GM19438 (cell line): Measurements from ENCODE around the gene PVR.
"Not testable (repeated sequence)": the region's sequence is repeated elsewhere in the genome, so short reads cannot be mapped to it uniquely, and the experiment has no call there.

Source experiments
- ATAC-seq: cut with Tn5 transposase; IDR thresholded peaks from one replicate; pipeline ENCODE4 v1.9.1; 2021; ENCODE audit warnings: low read depth; ENCODE audit not compliant: unreplicated experiment

The PVR gene

DNA sequence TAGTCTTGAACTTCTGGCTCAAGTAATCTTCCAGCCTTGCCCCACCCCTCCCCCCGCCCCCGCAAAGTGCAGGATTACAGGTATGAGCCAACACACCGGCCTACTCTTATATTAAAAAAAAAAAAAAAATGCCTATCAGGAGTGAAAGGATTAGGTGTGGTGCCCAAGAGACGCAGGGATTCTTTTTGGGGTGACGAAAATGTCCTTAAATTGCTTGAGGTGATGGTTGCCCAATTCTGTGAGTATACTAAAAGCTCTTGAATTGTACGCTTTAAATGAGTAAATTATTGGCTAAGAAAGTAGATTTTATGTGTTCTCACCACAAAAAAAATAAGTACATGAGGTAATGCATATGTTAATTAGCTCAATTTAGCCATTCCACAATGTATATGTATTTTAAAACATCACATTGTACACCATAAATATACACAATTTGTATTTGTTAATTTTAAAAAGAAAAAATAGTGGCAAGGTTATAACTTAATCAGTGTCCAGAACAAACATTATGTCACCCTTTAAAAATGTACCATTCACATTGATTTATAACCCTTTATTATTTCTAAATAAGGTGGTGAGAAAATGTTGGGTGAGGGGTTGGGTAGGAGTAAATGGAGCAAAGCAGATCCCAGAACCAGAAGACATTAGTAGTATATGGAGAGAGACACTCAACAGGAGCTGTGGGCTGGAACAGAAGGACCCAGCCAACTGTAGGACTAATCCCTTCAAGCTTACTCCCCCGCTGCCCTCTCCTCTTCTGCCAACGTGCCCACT lies 26.4 kb upstream of the PVR start:
- no peak for ATAC-seq

DNA sequence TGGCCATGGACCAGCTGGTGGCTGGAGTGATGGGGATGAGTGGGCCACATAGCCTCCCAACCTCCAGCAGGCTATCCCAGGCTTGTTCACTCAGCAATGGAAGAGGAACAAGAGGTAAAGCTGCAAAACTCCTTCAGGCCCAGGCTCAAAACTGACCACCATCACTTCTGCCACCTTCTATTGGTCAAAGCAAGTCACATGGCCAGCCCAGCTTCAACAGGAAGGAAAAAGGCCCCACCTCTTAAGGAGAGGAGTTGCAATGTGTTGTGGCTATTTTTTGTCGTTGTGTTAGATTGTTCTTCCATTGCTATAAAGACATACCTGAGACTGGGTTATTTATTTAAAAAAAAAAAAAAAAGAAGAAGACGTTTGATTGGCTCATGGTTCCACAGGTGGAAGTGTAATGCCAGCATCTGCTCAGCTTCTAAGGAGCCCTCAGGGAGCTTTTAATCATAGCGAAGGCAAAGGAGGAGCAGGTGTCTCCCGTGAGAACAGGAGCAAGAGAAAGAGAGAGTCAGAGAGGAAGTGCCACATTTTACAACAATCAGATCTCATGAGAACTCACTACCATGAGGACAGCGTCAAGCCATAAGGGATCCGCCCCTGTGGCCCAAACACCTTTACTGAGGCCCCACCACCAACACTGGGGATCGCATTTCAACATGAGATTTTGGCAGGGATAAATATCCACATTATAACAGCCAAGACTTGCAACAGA lies 24.9 kb upstream of the PVR start:
- ATAC-seq: no peak

DNA sequence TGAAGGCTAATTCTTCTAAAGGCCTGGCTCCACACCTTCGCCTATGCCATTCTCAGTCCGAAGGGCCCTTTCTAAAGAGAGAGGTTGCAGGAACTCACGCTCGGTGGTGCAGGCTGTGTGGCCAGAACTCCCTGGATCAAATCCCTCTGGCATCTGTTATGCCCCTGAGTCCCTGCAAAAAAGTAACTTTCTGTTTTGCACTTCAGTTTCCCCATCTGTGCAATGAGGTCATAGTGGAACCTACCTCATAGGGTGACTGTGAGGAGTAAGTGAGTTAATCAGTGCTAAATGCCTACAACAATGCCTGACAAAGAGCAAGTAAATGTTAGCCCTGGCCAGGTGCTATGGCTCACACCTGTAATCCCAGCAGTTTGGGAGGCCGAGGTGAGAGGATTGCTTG lies 23.0 kb upstream of the PVR start:
- no peak for ATAC-seq

DNA sequence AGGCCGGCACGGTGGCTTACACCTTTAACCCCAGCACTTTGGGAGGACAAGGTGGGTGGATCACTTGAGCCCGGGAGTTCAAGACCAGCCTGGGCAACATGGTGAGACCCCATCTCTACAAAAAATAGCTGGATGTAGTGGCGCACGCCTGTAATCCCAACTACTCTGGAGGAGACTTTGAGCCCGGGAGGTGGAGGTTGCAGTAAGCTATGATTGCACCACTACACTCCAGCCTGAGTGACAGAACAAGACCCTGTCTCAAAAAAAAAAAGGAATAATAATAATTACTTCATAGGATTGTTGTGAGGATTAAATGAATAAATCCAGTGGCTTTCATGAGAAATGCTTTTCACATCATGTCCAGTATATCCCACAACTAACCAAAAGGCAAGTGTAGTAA lies 22.3 kb upstream of the PVR start:
- ATAC-seq: no peak

DNA sequence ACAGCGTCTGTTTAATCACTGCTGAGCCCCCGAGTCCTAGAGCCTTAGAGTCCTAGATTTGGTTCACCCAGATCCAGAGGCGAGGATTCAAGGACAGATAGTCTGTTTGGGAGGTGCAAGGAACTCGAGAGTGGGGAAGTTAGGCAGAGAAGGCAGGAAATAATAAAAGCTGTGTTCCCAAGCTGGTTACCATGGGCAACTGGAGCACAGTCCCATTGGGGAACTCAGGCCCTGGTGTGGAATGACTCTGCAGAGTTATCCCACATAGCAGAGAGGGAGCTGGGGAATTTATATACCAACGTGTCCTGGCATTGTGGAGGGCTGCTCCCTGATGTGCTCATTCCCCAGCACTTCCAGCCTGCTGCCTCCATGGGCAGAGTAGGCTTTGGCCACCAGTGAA lies 20.6 kb upstream of the PVR start:
- ATAC-seq: no peak

DNA sequence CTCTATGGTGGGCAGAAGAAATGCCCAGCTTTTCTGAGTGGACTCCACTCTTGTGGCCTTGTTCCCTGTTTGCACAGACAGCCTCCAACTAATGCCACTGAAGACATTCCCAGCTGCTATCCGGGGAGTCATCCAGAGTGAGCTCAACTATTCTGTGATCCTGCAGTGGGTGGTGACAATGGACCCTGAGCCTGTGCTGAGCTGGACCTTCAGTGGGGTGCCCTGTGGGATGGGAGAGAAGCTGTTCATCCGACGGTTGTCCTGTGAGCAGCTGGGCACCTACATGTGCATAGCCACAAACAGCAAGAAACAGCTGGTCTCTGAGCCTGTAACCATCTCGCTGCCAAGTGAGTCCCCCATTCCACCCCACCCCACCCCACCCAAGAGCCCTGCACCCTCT lies 20.1 kb upstream of the PVR start:
- ATAC-seq: no peak

DNA sequence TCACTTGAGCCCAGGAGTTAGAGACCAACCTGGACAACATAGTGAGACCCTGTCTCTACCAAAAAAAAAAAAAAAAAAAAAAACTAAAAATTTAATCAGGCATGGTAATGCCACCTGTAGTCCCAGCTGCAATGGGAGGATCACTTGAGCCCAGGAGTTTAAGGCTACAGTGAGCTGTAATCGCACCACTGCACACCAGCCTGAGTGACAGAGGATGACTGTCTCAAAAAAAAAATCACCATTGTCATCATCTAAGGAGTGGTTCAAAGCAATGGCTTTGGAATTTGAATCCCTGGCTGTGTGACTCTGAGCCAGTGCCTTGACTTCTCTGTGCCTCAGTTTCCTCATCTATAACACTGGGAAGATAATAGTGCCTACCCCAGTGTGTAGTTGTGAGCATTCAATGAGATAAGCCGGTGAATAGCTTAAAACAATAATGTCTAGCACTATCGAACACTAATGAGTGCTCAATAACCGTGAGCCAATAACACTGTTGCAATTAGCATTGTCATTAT lies 18.8 kb upstream of the PVR start:
- ATAC-seq: no peak

DNA sequence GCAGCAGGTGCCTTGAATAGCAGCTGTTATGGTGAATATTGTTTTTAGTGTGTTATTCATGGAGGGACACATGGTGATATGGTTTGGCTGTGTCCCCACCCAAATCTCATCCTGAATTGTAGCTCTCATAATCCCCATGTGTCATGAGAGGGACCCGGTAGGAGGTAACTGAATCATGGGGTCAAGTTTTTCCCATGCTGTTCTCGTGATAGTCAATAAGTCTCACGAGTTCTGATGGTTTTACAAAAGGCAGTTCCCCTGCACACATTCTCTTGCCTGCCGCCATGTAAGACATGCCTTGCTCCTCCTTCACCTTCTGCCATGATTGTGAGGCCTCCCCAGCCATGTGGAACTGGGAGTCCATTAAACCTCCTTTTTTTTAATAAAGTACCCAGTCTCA lies 18.1 kb upstream of the PVR start:
- not testable (repeated sequence) for ATAC-seq

DNA sequence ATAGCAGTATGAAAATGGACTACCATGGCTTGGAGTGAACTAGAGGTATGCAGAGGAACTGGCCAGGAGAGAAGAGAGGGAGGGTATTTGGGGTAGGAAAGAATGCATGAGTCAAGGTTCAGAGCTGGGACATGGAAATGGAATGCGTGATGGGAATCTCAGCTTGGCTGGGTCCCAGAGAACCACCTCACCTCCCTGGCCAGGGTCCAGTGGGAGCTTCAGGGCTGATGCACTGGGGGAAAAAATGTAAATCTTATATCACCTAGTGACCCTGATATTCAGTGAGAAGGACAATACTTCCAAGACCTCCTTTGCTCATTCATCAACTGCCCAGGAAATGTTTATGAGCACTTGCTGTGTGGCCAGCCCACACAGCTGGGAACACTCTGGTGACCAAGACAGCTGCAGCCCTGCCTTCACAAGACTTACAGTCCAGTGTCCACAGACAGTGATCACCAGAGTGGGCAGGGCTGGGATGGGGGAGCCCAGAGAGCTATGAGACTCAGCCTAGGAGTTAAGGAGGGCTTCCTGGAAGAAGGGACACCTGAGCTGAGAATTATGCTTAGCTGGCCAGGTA lies 17.6 kb upstream of the PVR start:
- ATAC-seq: no peak

DNA sequence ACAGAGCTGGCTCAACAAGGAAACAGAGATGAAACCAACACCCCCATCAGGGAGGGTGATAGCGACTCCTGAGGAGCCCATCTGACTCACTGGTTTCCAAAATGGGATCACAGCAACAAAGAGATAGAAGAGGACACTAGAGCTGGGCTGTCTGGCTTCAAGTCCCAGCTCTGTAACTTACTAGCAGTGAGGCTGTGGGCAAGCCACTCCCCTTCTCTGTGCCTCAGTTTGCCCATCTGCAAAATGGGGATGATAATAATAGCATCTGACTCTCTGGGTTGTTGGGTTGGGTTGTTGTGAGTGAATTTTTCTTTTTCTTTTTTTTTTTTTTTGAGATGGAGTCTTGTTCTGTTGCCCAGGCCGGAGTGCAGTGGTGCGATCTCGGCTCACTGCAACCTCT lies 16.1 kb upstream of the PVR start:
- ATAC-seq: no peak

DNA sequence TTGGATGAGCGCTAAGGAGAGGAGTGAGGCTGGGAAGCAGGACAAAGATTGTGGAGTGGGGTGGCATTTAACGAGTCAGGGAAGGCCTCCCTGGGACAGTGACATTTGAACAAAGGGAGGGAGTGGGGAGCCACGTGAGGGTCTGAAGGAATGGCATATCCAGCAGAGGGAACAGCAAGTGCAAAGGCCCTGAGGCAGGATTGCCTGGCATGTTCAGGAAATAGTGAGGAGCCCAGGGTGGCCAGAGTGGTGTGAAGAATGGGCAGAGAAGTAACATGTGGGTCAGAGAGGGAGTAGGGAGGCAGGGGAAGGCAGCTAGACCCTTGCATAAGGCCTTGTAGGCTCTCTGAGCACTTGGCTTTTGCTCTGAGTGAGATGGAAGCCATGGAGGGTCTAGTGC lies 14.9 kb upstream of the PVR start:
- ATAC-seq: no peak

DNA sequence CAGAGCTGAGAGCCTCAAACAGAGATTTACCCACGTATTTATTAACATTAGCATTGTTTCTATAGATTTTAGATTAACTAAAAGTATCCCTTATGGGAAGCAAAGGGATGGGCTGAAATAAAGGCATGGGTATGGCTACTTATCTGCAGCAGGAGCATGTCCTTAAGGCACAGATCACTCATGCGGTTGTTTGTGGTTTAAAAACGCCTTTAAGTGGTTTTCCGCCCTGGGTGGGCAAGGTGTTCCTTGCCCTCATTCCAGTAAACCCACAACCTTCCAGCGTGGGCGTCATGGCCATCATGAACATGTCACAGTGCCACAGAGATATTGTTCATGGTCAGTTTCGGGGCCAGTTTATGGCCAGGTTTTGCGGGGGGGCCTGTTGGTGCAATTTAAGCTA lies 12.1 kb upstream of the PVR start:
- not testable (repeated sequence) for ATAC-seq

DNA sequence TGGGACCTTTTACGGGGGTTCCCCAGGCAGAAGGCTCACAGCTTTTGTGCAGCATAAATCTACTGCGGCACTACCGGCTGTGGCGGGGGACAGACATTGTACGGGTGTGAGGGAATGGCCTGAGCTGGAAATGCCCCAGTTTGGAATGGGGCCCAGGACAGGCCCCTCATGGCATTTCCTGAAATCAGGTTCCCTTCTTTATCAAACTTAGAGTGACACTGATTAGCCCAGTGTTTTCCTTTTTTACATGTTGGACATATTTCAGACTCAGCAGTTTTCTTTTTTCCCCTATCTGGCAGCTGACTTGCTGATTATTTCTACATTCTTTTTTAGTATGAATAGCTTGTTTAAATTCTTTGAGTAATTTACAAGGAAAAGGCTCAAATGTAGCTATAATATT lies 9.7 kb upstream of the PVR start:
- ATAC-seq: not testable (repeated sequence)

DNA sequence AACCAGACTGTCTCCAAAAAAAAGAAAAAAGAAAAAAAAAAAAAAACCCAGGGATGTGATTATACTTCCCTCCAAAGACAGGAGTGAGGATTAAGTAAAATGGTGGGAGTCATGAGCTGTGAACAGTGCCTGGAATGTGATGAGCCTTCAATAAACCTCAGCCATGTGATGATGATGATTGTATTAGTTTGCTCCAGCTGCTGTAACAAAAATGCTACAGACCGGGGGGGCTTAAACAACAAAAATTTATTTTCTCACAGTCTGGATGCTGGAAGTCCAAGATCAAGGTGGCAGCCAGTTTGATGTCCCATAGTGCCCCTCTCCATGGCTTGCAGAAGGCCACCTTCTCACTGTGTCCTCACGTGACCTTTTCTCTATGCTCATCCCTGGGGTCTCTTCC lies 8.9 kb upstream of the PVR start:
- ATAC-seq: no peak

DNA sequence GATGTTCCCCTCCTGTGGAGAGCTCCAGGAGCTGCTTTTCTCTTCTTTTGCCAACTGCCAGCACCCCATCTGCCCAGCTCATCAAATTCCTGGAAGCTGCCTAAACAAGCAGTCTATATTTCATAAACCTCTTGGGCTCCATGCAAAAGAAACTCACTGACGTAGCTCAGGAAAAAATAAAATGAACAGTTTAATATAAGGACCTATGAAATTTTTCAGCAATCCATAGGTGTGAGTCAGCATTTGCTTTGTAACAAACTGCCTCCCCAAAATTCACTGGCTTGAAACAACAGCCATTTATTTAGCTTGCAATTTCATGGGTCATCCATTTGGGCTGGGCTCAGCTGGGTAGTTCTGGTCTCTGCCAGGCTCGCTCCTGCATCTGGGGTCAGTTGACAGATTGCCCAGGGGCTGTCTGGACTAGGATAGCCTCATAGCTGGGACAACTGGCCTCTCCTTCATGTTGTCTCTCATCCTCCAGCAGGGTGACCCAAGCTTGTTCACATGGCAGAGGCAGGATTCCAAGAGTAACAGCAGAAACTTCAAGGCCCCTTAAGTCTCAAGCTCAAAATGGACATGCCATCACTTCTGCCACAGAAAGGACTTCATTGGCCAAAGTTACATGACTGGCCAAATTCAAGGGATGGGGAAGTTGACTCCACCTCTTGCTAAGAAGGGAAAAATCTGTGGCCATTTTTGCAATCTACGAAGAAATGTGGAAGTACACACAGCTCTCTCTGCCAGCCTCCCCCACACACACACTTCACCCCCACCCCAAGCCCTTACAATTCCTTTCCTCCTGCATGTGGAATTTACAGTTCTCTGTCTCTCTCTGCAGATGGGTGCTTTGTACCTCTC lies 7.9 kb upstream of the PVR start:
- ATAC-seq: no peak

DNA sequence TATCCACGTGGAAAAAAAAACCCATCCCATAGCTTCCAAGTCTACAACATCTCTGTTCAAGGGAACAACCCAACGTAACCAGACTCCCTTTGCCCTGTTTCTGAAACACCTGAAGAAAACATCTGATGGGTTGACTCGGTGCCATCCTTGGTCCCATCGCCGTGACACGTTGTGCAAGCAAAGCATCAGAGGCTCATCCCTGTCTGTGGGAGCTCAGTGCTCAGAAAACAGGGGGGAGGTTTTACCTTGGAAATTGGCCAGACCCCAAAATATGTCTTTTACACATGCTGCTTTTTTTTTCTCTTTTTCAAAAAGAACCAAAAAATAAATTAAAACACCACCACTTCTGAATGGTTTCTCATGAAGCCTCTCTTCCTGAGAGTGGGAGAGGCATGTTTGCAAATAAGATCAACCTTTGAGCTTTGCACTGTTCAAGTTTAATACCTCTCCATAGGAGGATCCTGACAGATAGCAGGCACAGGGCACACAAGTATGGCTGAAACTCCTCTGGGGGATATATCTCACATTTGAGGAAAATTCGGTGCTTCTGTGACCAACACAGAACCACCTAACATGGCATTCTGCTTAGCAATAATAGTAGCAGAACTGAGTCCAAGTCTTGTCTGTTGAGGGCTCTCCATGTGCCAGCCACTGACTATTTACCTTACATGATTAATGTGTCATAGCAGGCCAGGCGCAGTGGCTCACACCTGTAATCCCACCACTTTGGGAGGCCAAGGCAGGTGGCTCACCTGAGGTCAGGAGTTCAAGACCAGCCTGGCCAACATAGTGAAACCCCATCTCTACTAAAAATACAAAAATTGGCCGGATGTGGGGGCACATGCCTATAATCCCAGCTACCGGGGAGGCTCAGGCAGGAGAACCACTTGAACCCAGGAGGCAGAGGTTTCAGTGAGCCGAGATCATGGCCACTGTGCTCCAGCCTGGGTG lies 7.0 kb upstream of the PVR start:
- no peak for ATAC-seq

DNA sequence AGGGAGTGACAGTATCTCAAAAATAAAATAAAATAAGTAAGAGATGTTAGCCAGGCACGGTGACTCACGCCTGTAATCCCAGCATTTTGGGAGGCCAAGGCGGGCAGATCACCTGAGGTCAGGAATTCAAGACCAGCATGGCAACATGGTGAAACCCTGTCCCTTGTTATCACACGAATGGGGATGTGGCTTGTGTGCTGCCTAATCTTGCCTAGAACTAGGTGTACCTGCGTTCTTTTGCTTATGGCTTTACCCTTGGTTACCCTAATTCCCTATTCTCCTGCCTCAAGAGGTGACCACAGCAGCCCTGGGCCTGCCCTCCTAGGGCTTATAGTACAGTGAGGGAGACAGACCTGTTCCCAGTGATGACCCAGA lies 6.3 kb upstream of the PVR start:
- no peak for ATAC-seq

DNA sequence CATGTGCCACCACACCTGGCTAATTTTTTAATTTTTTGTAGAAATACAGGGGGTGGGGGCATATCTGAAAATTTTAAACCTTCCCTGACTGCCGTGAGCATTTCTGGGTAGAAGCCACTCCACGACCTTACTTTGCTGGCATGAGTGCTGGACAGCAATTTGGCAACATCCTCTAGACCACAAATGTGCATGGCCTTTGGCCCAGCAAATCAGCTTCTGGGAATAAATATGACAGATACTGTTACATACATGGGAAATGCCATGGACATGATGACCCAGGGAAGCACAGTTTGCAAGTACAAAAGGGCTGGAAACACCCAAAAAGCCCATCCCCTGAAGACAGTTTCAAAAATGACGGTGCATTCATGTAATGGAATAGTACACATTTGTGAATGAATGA lies 3.2 kb upstream of the PVR start:
- ATAC-seq: no peak

DNA sequence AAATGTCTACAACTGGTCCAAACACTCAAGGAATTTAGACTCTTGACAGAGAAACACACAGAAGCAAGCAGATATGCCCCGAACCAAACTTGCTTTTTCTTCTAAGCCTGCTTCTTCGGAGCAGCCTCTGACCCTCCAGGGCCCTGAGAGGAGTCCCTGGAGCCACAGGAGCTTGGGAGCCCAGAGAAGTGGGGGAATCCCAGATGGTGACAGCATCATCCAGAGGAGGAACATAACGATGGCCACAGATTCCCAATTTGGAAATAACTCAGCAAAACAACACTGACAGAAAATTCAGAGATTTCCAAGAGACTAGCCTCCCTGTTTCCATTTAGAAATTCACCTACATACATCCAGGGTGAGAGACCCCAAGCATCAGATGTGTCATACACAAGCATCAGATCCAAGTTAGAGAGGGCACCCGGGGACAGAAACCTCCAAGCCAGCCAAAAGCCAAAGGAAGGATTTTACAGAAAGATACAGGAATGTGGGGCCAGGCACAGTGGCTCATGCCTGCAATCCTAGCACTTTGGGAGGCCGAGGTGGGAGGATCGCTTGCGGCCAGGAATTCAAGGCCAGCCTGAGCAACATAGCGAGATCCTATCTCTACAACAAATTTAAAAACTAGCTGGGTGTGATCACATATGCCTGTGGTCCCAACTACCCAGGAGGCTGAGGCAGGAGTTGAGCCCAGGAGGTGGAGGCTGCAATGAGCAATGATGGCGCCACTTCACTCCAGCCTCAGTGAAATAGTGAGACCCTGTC lies 2.0 kb upstream of the PVR start:
- ATAC-seq: no peak
